Left ventricle myocardium inferior (tissue), 1 donor: ENCODE data around the gene TSR3. TPM values are rescaled to one million over a fixed set of nuclear protein-coding genes. Genes with fewer than 3 reads are reported as not detected.
A peak's percentile ranks its signal among the peaks of the same experiment; 100 is the strongest.

Experiments
- DNase-seq: peaks from one replicate; pipeline ENCODE4 v3.0.0-alpha.2; 2020
- H3K27ac ChIP-seq: fragments of 200-600 bp; replicated peaks from 2 replicates; pipeline ENCODE4 v1.8.0; 2021
- H3K27me3 ChIP-seq: fragments of 200-600 bp; 2 replicates; pipeline ENCODE4 v1.8.0; 2021; ENCODE audit warnings: low read depth
- H3K36me3 ChIP-seq: fragments of 200-600 bp; 2 replicates; pipeline ENCODE4 v1.8.0; 2021
- H3K4me1 ChIP-seq: fragments of 200-600 bp; 2 replicates; pipeline ENCODE4 v1.8.0; 2021
- H3K4me3 ChIP-seq: fragments of 200-600 bp; 2 replicates; pipeline ENCODE4 v1.8.0; 2021; ENCODE audit warnings: mild to moderate bottlenecking, moderate library complexity
- H3K9me3 ChIP-seq: fragments of 200-600 bp; replicated peaks from 2 replicates; pipeline ENCODE4 v1.8.0; 2021
- CTCF ChIP-seq: fragments of 200-600 bp; IDR thresholded peaks from 2 replicates; pipeline ENCODE4 v1.8.0; 2021; ENCODE audit warnings: antibody characterized with exemption, mild to moderate bottlenecking, borderline replicate concordance
- intact Hi-C: fragments of 100-400 bp; cut with micrococcal nuclease; formaldehyde crosslinking; loops from one replicate; pipeline ENCODE4 v1.11.0; 2022
- total RNA-seq: library from RNA; stranded (reverse); fragmentation: NEBNext Ultra II Directional; extraction: Animal tissue kit (Norgen Biotek cat#: 25700); gene quantifications from one replicate; pipeline ENCODE4 v1.2.1, GENCODE V29; 2021
- donor health status: DM: no; HTN: yes; CAD: no; lungs with severe emphysema.

Gene TSR3
- total RNA-seq, 1 donor from 2014 or later = 54.9 TPM

DNA sequence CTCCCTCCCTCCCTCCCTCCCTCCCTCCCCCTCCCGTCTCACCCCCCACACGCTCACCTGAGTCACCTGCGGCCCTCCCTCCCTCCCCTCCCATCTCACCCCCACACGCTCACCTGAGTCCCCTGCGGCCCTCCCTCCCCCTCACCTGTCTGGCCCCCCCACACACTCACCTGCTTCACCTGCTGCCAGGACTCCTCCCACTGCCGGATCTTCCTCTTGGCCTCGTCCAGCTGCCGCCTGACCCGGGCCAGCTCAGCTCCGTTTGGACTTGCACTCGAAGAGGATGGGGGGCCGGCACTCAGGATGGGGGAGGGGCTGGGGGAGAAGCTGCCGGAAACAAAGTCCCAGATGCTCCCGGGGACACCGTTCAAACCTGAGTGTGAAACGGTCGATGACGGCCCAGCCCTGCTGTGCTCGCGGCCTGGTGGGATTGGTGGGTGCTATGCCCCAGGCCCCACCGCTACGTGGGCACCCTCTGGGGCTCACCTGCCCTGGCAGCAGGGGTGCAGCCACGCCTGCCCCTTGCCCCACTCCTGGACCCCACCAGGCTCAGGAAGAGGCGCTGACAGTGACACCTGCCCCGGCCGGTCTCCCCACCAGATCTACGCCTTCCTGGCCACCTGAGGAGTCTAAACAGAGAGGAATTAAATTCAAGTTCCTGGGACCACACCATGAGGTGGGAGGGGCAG lies 16.0 kb upstream of the TSR3 start:
- DNase-seq = no peak
- Histone ChIP-seq H3K9me3 (no peaks in the 10 kb centered on the region), H3K27me3 (no peaks in the 10 kb centered on the region), H3K36me3 (peaks cover 65% of the 10 kb centered on the region), H3K4me3 (no peak overlapping the region), H3K27ac (no peak overlapping the region), H3K4me1 (no peaks in the 10 kb centered on the region)
- intact Hi-C loops = no loop called here
- TF ChIP-seq CTCF = no peak

DNA sequence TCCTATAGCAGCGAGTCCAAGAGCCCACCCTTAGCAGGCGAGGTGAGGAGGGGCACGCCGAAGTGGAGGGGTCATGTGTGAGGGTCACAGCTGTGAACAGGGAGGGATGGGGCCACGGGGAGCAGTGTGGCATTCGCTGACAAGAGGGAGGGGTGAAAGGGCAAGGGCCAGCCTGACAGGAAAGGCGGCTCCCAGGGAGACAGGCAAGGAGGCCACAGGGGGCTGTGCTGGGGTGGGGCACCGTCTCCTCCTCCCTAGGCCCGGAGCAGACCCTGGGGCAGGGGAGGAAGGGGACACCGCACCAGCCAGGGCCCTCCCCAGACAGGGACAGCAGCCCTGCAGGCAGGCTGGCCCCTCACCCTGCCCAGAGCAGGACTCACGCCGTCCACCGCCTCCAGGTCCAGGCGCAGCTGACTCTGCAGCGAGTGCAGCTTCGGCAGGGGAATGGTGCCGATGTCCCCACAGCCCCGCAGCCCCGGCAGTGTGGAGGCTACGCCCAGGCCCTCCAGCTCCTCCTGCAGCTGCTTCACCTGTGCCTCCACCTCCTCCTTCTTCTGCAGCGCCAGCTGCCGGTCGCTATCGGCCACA lies 15.1 kb upstream of the TSR3 start:
- intact Hi-C loops = no loop called here
- Histone ChIP-seq H3K36me3 (peaks cover 74% of the 10 kb centered on the region), H3K9me3 (no peaks in the 10 kb centered on the region)

GRCh38 chr16:1366060-1366711 lies 14.5 kb upstream of the TSR3 start:
- Histone ChIP-seq H3K4me3 (no peak overlapping the region), H3K27me3 (no peaks in the 10 kb centered on the region), H3K9me3 (no peaks in the 10 kb centered on the region), H3K27ac (no peak overlapping the region), H3K36me3 (peaks cover 75% of the 10 kb centered on the region), H3K4me1 (no peaks in the 10 kb centered on the region)
- TF ChIP-seq CTCF = no peak
- intact Hi-C loops = no loop called here
- DNase-seq = no peak

More for the DNA sequence above, 15.1 kb upstream of the TSR3 start:
- Histone ChIP-seq H3K4me1 (no peaks in the 10 kb centered on the region), H3K4me3 (no peak overlapping the region), H3K27me3 (no peaks in the 10 kb centered on the region), H3K27ac (no peak overlapping the region)
- DNase-seq = no peak
- TF ChIP-seq CTCF = no peak

DNA sequence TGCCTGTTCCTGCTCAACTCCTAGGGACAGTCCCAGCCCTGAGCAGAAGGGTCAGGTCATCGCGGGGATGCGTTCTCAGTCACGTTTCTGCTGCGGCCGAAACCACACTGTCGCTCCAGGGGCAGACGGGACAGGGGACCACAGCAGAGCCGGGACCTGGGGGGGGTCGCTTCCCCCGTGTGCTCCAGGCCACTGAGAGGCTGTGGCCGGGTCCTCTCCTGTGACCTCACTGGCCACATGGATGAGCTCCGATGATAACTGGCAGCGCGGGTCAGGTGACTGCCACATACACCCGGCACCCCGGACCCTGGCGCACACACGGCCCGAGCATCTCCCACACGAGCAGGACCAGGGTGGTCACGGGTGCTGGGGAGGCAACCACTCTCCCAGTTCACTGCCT lies 12.8 kb upstream of the TSR3 start:
- no peak for TF ChIP-seq CTCF
- intact Hi-C loops = no loop called here
- DNase-seq = no peak
- Histone ChIP-seq H3K36me3 (peaks cover 81% of the 10 kb centered on the region), H3K27ac (no peak overlapping the region), H3K27me3 (no peaks in the 10 kb centered on the region), H3K4me3 (no peak overlapping the region), H3K9me3 (no peaks in the 10 kb centered on the region), H3K4me1 (no peaks in the 10 kb centered on the region)

DNA sequence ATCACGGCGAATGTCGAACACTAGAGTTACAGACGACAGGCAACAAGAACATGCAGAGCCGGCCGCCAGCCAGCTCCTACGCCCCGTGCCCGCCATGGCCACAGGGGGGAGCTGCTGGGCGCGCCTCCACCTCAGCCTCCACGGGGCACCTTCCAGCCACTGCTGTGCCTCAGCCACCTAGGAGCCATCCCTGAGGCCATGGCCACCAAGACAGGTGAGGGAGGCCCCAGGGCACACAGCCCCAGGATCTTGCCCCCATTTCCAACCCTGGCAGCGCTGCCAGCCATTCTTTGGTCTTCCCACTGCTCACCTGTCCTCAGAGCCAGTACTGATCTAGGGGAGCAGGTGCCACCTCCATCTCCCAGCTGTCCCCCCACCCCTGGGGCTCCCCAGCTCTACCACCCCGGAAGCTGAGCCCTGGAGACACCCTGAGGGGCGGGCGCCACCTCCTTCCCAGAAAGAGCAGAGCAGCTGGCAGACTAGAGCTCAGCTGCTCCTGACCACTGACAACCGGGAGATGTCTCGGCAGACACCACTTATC lies 11.9 kb upstream of the TSR3 start:
- Histone ChIP-seq H3K4me1 (no peaks in the 10 kb centered on the region), H3K4me3 (no peak overlapping the region), H3K27me3 (no peaks in the 10 kb centered on the region), H3K27ac (no peak overlapping the region), H3K9me3 (no peaks in the 10 kb centered on the region), H3K36me3 (peaks cover 80% of the 10 kb centered on the region)
- DNase-seq = peak; percentile 52
- peak; percentile 81 for TF ChIP-seq CTCF
- intact Hi-C loops = no loop called here
